Occipital lobe (tissue), 2 donors: ENCODE results near the gene C11orf52. TPM values are rescaled to one million over a fixed set of nuclear protein-coding genes. Genes with fewer than 3 reads are reported as not detected.
"Not testable (repeated sequence)": the region's sequence is repeated elsewhere in the genome, so short reads cannot be mapped to it uniquely, and the experiment has no call there.

Source experiments
- DNase-seq: peaks from one replicate; lab custom pipeline; 2025; lab: John Stamatoyannopoulos, UW
- total RNA-seq: library from RNA; depleted of rRNA; stranded (reverse); fragments of >200 nt; gene quantifications from one replicate; pipeline ENCODE4 v1.2.3, GENCODE V29; 2014

The C11orf52 gene, protein sequence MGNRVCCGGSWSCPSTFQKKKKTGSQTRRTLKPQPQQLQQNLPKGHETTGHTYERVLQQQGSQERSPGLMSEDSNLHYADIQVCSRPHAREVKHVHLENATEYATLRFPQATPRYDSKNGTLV
- not detected for total RNA-seq

DNA sequence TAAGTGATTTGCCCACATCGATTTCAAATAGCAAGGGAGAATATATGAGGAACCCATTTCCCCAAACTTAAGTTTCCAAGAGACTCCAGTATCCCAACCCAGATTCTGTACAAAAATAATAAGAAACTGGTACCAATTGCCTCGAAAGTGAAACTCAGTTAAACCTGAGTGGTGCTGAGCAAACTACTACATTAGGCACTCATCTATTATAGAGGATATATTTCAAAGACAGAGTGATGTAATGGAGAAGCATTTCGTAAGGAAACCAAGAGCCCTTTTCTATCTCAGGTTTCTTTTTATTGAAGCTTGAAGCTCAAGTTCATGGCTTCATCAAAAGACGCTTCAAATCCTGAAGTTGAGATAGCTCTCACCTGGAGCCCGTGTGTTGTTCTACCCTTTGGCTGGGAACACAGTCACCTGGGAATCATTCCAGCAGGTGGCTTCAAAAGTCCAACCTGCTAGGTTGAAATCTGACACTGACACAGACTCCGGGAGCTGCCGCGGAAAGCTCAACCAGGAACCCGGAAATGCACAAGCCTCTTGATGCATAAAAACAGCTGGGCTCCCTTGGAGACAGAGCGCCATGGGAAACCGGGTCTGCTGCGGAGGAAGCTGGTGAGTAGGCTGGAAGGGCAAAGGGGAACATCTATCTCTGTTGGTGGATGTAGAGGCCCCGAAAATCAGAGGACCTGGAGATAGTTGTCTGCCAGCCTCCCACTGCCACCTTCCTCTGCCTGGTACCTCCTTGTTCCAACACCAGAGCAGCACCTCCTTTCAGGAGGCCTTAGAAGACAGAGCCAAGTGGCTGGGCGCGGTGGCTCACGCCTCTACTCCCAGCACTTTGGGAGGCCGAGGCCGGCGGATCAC lies at the start of gene C11orf52:
Gene C11orf52, plus strand, starts transcription at position 524 of the 867 bp plus-strand sequence. Its CDS starts 60 bp downstream, at position 584.
- no peak for DNase-seq

DNA sequence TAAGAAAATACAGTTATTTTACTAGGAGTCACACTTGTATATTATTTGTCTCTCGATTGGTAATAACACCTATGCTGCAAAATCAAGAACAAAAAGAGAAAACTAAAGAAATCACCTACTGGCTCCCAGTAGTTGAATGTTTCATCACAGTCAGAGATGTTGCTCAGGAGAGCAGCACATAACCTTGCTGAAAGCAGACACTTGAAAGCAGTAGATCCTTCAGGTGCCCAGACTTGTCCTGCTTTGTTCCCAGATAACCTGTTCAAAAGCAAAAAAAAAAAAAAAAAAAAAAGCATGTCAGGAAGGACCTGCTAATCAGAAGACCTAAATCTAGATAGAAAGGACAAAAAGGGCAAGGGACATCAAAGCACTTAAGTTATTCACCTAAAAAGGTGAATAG lies 48.6 kb upstream of the C11orf52 start:
- DNase-seq, result no peak

DNA sequence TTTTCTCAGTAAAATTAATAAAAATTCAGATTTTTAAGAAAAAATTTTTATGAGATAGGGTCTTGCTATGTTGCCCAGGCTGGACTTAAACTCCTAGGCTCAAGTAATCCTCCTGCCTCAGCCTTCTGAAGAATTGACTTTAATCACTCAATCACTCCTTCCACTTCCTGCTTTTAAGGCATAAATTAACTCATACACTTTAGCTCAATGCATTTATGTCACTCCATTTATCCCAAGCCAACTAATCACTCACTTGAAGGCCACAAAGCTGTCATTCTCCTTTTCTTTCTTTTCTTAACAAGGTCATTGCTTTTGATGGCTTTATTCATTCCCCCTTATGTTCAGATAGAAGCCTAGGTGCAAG lies 48.2 kb upstream of the C11orf52 start:
- DNase-seq, result no peak

DNA sequence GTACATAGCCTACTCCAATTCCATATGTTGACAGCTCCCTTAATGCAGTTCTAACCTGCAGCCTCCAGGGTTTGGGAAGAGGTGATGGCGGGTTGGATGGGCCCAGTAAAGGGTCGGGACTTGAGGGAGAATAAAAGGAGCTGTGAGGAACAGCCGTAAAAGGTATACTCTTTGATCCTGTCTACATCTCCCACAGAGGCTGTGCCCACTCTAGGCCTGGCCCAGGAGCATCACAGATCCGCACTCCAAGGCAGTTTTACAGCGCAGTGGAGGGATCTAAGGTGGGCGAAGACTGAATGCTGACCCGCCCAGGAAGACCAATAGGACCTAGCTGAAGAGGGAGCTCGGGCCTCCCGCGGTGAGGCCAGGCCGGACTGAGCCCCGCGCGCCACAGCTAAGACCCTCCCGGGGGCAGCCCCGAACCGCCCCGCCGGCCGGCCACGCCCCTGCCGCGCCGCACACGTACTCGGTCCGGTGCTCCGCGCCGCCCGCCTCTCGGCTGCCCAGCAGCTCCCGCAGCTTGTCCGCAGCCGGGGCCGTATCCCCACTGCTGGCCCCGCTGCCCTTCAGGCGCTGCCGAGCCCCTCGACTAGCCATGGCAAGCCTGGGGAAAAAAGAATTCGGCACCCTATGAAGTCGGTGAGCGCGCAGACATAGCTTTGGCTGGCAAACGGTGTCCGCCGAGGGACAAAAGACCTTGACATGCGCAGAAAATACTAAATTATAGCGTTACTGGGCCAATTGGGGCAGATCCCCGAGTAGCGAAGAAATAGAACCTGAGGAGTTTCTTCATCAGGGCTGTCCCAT lies 47.6 kb upstream of the C11orf52 start, which contains the start of gene ALG9:
Gene ALG9, minus strand, starts transcription at position 696 of the 807 bp plus-strand sequence. Its CDS starts 99 bp downstream, at position 597.
- DNase-seq, result peak; percentile 70

DNA sequence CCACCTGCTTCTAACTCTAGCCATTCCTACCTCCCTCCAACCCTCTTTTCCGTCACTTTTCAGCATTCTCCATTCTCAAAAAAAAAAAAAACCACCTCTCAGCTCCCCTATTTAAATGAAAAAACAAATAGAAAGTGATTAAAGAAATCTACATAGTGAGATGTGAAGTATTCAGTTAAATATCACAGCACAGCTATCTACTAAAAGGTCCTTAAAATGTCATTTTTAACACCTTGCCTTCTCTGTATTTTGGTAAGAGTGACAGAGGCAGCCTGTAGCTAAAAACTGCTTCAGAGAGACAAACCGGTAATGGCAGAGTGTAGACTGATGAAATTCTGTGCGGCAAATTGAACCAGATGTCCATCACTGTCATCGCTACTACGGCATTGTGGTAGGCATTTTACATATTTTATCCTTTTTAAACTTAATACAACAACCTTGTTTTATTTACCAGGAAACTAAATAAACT lies 47.0 kb upstream of the C11orf52 start:
- DNase-seq, result no peak

DNA sequence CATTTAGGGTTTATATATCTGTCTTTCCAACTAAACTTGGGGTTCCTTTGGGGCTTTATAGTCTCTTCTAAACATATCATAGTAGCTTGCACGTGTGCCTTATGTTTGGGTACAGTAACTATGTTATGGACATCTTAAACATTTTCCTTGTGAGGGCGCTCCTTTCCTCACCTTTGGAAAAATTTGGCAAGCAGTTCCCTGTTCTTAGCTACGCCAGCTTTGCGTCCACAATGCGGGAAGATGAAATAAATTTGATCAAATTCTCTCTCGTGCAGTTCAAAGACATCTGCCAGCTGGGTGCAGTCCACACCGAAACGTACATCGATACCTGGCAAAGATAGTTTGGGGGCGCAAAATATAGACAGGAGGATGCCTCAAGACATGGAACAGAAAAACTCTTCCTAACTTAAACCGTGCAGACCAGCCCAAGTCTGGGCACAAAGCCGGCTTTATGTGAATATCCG lies 40.3 kb upstream of the C11orf52 start:
- no peak for DNase-seq

DNA sequence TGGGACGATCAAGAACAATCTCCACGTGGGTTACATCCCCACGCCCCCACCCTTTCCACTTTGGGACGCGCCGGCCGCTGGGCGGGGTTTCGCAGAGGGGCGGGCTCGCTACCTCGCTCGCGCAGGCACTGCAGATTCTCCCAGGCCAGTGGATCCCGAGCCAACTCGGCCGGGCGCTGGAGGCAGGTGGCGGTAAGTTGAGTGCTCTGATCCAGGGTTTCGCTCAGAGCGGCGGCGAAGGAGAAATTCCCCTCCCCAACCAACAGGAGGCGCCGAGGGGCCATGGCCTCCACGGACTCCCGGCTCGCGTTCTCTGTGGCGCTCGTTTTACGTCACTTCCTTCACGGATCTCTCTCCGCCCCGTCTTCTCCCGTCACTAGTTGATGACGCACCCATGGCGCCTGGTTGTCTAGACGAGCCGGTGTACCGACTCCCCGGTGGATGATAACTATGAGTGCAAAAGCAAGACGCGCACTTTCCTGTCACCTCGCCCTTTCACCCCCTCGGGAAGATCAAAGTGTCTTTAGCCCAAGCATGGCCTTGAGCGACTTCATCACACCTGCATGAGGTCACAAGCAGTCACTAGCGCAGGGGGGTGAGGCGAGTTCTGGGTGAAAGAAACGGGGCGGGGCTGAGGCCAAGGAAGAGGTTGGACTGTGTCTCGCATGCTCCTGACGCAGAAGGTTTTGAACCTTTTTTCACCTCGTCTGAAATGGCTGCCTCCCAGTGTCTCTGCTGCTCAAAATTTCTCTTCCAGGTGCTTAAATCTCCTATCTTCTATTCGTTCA lies 39.7 kb upstream of the C11orf52 start, which contains the start of the genes CFAP68 and FDXACB1:
Gene CFAP68, plus strand, starts transcription at position 693 of the 788 bp plus-strand sequence. Its CDS starts 20 bp downstream, at position 713.
Gene FDXACB1, minus strand, starts transcription at position 317 of the 788 bp plus-strand sequence. Its CDS starts 33 bp downstream, at position 284.
- DNase-seq, result peak; percentile 93

DNA sequence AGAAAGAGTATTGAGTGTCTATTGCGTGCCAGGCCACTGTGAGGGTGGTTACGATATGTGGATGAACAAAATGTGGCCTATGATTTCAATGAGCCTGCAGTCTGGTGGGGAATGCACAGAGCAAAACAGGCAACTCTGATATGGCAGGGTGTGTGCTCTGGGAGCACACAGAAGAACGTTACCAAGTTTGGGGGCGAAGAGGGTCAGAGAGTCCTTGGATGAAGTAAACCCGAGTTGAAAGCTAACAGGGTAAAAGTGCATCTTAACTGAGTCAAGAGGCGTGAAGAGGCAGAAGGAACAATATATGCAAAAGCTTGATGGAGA lies 39.1 kb upstream of the C11orf52 start:
- DNase-seq, result no peak

DNA sequence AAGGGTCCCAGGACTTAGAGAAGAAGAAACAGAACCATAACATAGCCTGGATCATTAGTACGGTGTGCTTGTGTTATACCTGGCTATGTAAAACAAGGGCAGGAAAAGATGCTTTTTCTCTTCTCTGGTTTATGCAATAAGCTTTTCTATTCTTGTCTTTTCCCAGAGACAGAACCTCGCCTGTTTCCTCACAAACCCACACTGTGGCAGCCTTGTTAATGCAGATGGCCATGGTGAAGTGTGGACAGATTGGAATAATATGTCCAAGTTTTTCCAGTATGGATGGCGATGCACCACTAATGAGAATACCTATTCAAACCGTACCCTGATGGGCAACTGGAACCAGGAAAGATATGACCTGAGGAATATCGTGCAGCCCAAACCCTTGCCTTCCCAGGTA lies 36.5 kb upstream of the C11orf52 start:
- DNase-seq, result no peak

DNA sequence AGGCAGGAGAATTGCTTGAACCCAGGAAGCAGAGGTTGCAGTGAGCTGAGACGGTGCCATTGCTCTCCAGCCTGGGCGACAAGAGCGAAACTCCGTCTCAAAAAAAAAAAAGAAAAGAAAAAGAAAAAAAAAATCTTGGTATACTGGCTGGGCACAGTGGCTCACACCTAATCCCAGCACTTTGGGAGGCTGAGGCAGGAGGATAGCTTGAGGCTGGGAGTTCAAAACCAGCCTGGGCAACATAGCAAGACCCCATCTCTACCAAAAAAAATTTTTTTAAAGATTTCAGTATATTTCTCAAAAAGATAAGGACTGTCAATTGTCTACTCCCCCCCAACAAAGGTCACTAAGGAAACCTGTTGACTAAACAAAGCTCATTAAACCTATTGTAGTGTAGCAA lies 33.7 kb upstream of the C11orf52 start:
- DNase-seq, result not testable (repeated sequence)

DNA sequence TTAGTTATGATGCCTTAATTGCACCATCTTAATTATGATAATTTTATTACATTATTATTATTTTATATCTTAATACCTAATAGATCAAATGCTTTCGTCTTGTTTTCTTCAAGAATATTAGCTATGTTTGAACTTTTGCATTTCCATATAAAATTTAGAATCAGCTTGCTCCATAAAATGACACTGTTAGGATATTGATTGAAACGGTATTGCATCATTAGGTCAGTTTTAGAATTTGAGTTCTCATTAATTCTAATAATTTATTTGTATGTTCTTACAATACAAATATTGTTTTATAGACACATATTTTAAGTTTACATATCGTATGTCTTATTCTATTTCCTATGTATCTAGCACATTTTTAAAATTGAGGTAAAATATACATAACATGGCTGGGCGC lies 32.7 kb upstream of the C11orf52 start:
- no peak for DNase-seq

DNA sequence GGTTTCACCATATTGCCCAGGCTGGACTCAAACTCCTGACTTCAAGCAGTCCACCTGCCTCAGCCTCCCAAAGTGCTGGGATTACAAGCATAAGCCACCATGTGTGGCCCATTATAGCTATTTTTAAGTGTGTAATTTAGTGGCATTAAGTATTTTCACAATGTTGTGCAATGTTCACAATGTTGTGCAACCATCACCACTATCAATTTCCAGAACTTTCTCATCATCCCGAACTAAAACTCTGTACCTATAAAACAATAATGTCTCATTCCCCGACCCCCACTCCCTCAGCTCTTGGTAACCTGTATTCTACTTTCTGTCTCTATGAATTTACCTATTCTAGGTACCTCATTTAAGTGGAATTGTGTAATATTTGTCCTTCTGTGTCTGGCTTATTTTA lies 31.9 kb upstream of the C11orf52 start:
- DNase-seq, result no peak

DNA sequence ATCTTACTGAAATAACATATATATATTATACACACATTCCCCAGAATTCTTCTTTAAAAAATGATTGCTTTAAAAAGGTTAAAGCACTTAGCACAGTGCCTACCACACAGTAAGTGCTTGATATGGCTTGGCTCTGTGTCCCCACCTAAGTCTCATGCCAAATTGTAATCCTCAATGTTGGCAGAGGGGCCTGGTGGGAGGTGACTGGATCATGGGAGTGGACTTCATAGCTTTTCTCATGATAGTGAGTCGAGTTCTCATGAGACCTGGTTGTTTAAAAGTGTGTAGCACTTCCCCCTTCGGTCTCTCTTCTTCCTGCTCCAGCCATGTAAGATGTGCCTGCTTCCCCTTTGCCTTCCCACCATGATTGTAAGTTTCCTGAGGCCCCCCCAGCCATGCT lies 13.3 kb upstream of the C11orf52 start:
- DNase-seq, result no peak

DNA sequence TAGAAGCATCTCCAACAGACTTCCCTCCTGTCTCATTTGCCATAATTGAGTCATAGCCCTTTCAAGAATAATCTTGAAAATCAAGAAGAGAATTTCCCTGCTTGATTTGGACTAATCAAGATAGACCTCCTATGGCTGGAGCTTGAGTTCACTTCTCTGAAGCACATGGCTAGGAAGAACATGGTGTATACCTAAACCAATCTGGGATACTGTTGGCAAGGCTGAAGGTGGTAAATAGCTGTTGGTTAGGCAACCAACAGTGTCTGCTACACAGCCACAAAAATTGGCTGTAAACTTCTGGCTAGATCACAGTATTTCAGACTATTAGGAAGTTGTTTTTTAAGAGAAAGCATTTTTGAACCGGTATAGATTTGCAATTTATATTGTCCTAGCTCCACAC lies 12.0 kb upstream of the C11orf52 start:
- no peak for DNase-seq

DNA sequence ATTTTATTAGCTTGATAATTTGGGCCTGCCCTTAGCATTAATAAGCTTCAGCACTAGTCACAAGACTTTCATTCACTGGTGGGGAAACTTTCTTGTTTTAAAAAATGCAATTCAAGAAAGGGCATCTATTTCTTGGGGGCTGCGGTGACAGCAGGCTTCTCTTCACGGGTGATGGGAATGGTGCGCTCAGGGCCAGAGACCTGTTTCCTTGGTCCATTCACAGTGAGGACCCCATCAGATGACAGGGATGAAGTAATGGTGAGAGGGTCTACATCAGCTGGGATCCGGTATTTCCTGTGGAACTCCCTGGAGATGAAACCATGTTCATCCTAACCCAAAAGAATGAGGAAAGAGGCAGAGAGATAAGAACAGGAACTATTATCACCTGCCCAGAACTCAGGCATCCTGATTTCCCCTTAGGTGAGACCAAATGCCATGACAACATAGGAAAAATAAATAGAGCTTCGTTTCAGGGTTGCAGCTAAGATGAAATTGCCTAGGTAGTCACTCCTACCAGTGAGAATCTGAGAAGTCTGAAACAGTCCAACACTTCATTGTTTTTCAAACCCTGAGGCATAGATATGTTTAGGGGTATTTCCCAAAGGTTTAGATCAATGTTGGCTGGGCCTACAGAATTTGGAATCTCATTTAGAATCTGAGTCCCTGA lies 9.9 kb upstream of the C11orf52 start:
- no peak for DNase-seq

DNA sequence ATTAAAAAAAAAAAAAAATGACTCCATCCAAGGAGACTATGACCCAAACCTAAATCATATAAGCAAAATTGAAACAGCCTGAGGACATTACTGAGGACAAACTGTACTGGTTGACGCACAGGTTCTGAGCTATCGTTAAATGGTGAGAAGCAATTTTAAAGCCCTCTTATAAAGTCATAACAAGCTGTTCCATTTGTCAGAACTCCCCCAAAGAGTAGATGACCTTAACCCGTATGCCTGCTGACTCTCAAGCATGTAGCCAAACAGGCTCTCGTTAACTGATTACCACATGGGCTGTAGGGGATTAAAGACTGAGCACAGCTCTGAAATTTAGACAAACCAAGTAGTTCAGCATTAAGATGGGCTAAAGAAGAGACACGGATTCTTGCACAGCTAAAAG lies 9.3 kb upstream of the C11orf52 start:
- DNase-seq, result no peak

DNA sequence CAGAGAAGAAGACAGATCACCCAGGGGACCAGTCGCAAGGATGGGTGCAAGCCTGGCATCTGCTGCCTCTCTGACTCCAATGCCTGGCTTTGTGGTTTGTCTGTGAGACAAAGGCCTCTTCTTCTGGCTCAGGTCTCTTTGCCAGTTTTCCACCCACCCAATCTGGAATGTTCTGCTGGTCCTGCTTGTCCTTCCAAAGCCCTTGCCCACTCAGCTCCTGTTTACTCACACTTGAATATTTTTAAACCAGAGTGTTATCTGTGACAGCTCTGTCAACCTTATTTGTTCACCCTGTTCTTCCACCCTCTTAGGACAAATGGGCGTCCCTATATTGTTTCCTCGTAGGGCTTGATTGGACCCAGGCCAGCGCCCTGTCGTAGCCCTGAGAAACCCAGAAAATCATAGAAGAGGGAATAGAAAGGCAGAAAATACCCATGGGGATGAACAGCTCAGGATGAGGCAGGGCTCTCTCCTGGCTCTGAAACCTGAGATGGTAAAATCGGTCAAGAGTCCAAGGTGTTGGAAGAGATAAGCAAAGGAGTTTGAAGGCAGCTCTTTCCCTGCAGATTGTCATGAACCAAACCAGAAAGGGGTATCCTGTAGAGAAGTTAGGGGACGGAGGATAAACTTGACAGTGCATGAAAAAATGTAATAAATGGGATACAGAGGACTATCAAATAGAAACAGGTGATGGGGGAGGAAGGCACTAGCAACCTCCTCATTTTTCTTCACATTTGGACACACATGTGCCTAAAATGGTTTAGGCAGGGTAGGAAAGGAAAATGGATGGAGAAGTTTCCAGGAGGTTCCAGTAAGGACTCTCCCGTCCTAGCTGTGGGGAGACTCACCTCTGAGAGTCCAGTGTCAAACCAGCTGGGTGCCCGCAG lies 7.8 kb upstream of the C11orf52 start:
- DNase-seq, result peak; percentile 81

DNA sequence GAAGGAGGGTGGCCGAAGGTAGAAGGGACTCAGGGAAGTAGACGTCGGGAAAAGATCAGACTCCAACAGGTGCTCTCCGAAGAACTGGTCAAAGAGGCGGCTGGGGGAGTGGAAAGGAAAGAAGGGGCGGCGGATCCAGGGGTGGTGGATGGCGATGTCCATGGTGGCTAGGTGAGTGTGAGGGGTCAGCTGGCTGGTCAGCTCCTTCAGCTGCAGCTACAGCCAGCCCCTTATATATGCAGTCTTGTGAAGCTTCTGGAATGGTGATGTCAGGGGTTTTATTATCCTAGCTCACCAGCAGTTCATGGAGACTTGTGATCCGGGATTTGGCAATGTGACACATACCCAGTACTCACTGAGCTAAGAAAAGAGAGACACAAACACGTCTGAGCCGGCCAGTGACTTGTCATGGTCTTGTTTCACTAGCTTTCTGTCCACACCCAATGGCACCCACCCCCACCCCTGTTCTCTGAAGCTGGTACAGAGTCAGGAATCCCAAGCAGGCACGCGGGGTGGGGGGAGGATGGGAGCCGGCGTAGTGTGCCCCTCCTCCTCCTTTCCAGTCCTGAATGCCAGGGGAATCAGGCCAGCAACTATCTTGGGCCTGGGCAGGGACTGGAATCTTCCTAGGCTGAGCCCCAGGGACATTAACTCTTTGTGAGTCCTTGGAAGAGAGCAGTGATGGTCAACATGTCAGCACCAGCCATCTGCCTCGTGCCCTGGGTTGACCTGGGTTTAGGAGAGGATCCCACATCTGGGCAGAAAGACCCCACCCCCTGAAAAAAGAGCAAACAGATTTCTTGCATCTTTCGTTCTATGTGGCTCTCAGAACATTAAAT lies 6.9 kb upstream of the C11orf52 start, which contains the start of gene CRYAB:
Gene CRYAB, minus strand, starts transcription at position 208 of the 839 bp plus-strand sequence. Its CDS starts 46 bp downstream, at position 162.
- peak; percentile 95 for DNase-seq
